GM12878 (cell line): Measurements from ENCODE around the gene SLC35G1. TPM values are rescaled to one million over a fixed set of nuclear protein-coding genes. Genes with fewer than 3 reads are reported as not detected.

Experiments
- ATAC-seq: fragments of 200-7000 bp; cut with Tn5 transposase; 3 replicates; pipeline ENCODE4 v1.9.1; 2020; ENCODE audit warnings: mild to moderate bottlenecking, moderate library complexity
- BruUV-seq: library from RNA; stranded (reverse); fragments of 400-500 nt; replicated peaks from 2 replicates; lab custom pipeline; 2021; lab: Mats Ljungman, UMichigan
- CTCF ChIA-PET: fragments of 300-600 bp; sonication (Branson Sonifier 250); formaldehyde crosslinking; extraction: SDS; loops from one replicate; lab custom pipeline; 2021; ENCODE audit warnings: inconsistent platforms; lab: Yijun Ruan, JAX
- POLR2A ChIA-PET: fragments of 350-600 bp; formaldehyde crosslinking; extraction: SDS; loops from one replicate; lab custom pipeline; 2021; ENCODE audit warnings: inconsistent platforms; lab: Charles Lee
- RAD21 ChIA-PET: fragments of 300-600 bp; sonication (Branson Sonifier 250); formaldehyde crosslinking; loops from one replicate; lab custom pipeline; 2023; ENCODE audit warnings: antibody characterized with exemption; ENCODE audit not compliant: unreplicated experiment; lab: Charles Lee
- SMC1A ChIA-PET: fragments of 300-600 bp; sonication (Branson Sonifier 250); formaldehyde crosslinking; loops from one replicate; lab custom pipeline; 2023; ENCODE audit not compliant: unreplicated experiment, uncharacterized antibody; lab: Charles Lee
- DNase-seq: peaks from one replicate; pipeline ENCODE4 v3.0.0-alpha.2; 2011; ENCODE audit warnings: low read depth, low spot score
- FAIRE-seq: peaks from 3 replicates; lab custom pipeline; 2011; peaks lifted over from hg19 to GRCh38; lab: Jason Lieb, UNC
- H2AFZ ChIP-seq: 2 replicates; pipeline ENCODE4 v1.6.0; 2011; ENCODE audit warnings: low read depth, low read length, control low read depth; ENCODE audit not compliant: control insufficient read depth
- H3K27ac ChIP-seq: 2 replicates; pipeline ENCODE4 v1.5.1; 2011; ENCODE audit warnings: control low read depth; ENCODE audit not compliant: control insufficient read depth, insufficient read depth
- H3K27me3 ChIP-seq, 2 experiments: replicated peaks in 1 of 2; 2 replicates each; pipeline versions ENCODE4 v1.6.0 to v1.6.1; 2011; ENCODE audit warnings: low read length in 1 of 2; ENCODE audit not compliant: control insufficient read depth in 2 of 2, insufficient read depth in 2 of 2
- H3K36me3 ChIP-seq, 2 experiments: 2 replicates each; pipeline ENCODE4 v1.5.1; 2011; ENCODE audit warnings: low read length in 1 of 2; ENCODE audit not compliant: control insufficient read depth in 2 of 2, insufficient read depth in 2 of 2
- H3K4me1 ChIP-seq: 2 replicates; pipeline ENCODE4 v1.6.1; 2011; ENCODE audit warnings: mild to moderate bottlenecking, low read length, moderate library complexity, mixed read lengths; ENCODE audit not compliant: control insufficient read depth, insufficient read depth
- H3K4me2 ChIP-seq: 2 replicates; pipeline ENCODE4 v1.6.0; 2011; ENCODE audit warnings: control low read depth; ENCODE audit not compliant: control insufficient read depth, insufficient read depth
- H3K4me3 ChIP-seq: fragments of 200-600 bp; sonication (generic); 2 replicates; pipeline ENCODE4 v1.5.1; 2016
- H3K79me2 ChIP-seq: 2 replicates; pipeline ENCODE4 v1.6.0; 2011; ENCODE audit warnings: low read length; ENCODE audit not compliant: control insufficient read depth, insufficient read depth
- H3K9ac ChIP-seq: 2 replicates; pipeline ENCODE4 v1.8.0; 2011; ENCODE audit warnings: low read length, control low read depth, mixed read lengths; ENCODE audit not compliant: control insufficient read depth, insufficient read depth
- H3K9me3 ChIP-seq: replicated peaks from 3 replicates; pipeline ENCODE4 v1.5.1; 2011; ENCODE audit warnings: mild to moderate bottlenecking, low read length; ENCODE audit not compliant: control insufficient read depth, insufficient read depth
- H4K20me1 ChIP-seq: 2 replicates; pipeline ENCODE4 v1.6.0; 2011; ENCODE audit not compliant: control insufficient read depth, insufficient read depth
- BACH1 ChIP-seq: fragments of 450-650 bp; IDR thresholded peaks from 2 replicates; pipeline ENCODE4 v1.6.1; 2017; ENCODE audit warnings: mild to moderate bottlenecking, borderline replicate concordance
- CEBPZ ChIP-seq: fragments of 150-350 bp; IDR thresholded peaks from 2 replicates; pipeline ENCODE4 v1.6.1; 2016; ENCODE audit warnings: low read depth, low read length
- EP300 ChIP-seq, 2 experiments: fragments of 150-350 bp in 1 of 2; IDR thresholded peaks; 2 replicates each; pipeline ENCODE4 v1.6.1; 2011 to 2012; ENCODE audit warnings: low read depth in 2 of 2, low read length in 2 of 2, borderline replicate concordance in 1 of 2, improper control_type of control experiment in 1 of 2, inconsistent platforms in 1 of 2; ENCODE audit not compliant: control insufficient read depth in 1 of 2
- EZH2 ChIP-seq: IDR thresholded peaks from 2 replicates; pipeline ENCODE4 v1.6.1; 2012; ENCODE audit warnings: low read depth, mild to moderate bottlenecking, control low read depth, inconsistent platforms, low read length, borderline replicate concordance; ENCODE audit not compliant: control insufficient read depth
- HDAC6 ChIP-seq: fragments of 200-600 bp; sonication (generic); IDR thresholded peaks from one replicate; pipeline ENCODE4 v1.8.0; 2017; ENCODE audit warnings: antibody characterized with exemption; ENCODE audit not compliant: unreplicated experiment
- KAT2A ChIP-seq: conservative IDR thresholded peaks from 2 replicates; pipeline ENCODE4 v1.6.1; 2011; ENCODE audit warnings: low read depth, low read length; ENCODE audit not compliant: control insufficient read depth
- NR2F1 ChIP-seq: fragments of 450-650 bp; conservative IDR thresholded peaks from 2 replicates; pipeline ENCODE4 v1.6.1; 2017; ENCODE audit warnings: mild to moderate bottlenecking
- SKIL ChIP-seq: fragments of 450-650 bp; IDR thresholded peaks from 2 replicates; pipeline ENCODE4 v1.6.1; 2017; ENCODE audit warnings: mild to moderate bottlenecking, low read depth, inconsistent platforms; ENCODE audit not compliant: poor library complexity, severe bottlenecking
- SP1 ChIP-seq: IDR thresholded peaks from one replicate; pipeline ENCODE4 v1.6.1; 2011; ENCODE audit warnings: low read depth, low read length
- STAT3 ChIP-seq: IDR thresholded peaks from 2 replicates; pipeline ENCODE4 v1.6.1; 2011; ENCODE audit warnings: low read depth, low read length, improper control_type of control experiment
- SUPT20H ChIP-seq: IDR thresholded peaks from 2 replicates; pipeline ENCODE4 v1.6.1; 2011; ENCODE audit warnings: low read depth, mild to moderate bottlenecking, low read length, moderate library complexity, borderline replicate concordance; ENCODE audit not compliant: control insufficient read depth
- ZBTB11 ChIP-seq: fragments of 450-650 bp; formaldehyde crosslinking; IDR thresholded peaks from 2 replicates; pipeline ENCODE4 v1.5.0; 2022; ENCODE audit warnings: mild to moderate bottlenecking, missing genetic modification characterization
- ZNF207 ChIP-seq: fragments of 450-650 bp; IDR thresholded peaks from 2 replicates; pipeline ENCODE4 v1.6.1; 2014; ENCODE audit warnings: antibody characterized with exemption, mild to moderate bottlenecking, borderline replicate concordance
- in situ Hi-C: fragments of 300-500 bp; cut with MboI; formaldehyde crosslinking; loops from 9 replicates; pipeline ENCODE4 v1.14.3; 2018; ENCODE audit warnings: mixed read lengths
- intact Hi-C: fragments of 100-400 bp; cut with micrococcal nuclease; formaldehyde crosslinking; loops from one replicate; pipeline ENCODE4 v1.14.2; 2022; ENCODE audit not compliant: unreplicated experiment
- polyA plus RNA-seq, 11 experiments: library from polyadenylated mRNA; depleted of rRNA in 4 of 11; unstranded in 6 of 11; stranded (reverse) in 5 of 11; fragments of >200 nt; fragmentation: Nextera tagmentation in 4 of 11; fragmentation: Illumina TruSeq in 1 of 11; extraction: Ambion mirVana in 4 of 11; extraction: Trizol in 1 of 11; gene quantifications; 1 replicate in 1 of 11; 2 replicates in 10 of 11; pipeline versions ENCODE4 v1.2.1 to v1.2.3, GENCODE V29; 2011 to 2016; ENCODE audit warnings: inconsistent platforms in 2 of 11, missing spikeins in 2 of 11, low read depth in 1 of 11
- total RNA-seq, 4 experiments: library from RNA; depleted of rRNA in 3 of 4; stranded (reverse); fragments of >200 nt in 3 of 4; fragmentation: Illumina TruSeq in 1 of 4; extraction: Trizol in 1 of 4; gene quantifications; 2 replicates each; pipeline versions ENCODE4 v1.2.1 to v1.2.3, GENCODE V29; 2013 to 2021
- TF ChIP-seq, protein P1 (sequence below): IDR thresholded peaks from 2 replicates; pipeline ENCODE4 v1.6.1; 2011; ENCODE audit warnings: low read depth, mild to moderate bottlenecking, low read length, moderate library complexity, borderline replicate concordance; ENCODE audit errors: extremely low read depth

The SLC35G1 gene
- total and polyA plus RNA-seq, 10 of the 15 experiments (the other 5 are each of a cell fraction or from before 2014, with no cell fraction given) = 1.7 to 8.8 (median 6.7) TPM

GRCh38 chr10:93947524-93947923 lies 53.7 kb downstream of the SLC35G1 start:
- BruUV-seq = no TSS peak
- intact Hi-C loops = no loop called here
- DNase-seq (no peak), FAIRE-seq (no peak), ATAC-seq (no peak)
- ChIA-PET CTCF (no interaction called here), SMC1A (no interaction called here), POLR2A (no interaction called here), RAD21 (no interaction called here)
- H2AFZ ChIP-seq = no peak overlapping the region
- no peak overlapping the region for H3K4me3 ChIP-seq
- no peaks in the 10 kb centered on the region for H3K9me3 ChIP-seq
- H3K79me2 ChIP-seq = no peaks in the 10 kb centered on the region
- H3K4me2 ChIP-seq = no peak overlapping the region
- H3K27ac ChIP-seq = no peak overlapping the region
- H3K36me3 ChIP-seq = no peaks in the 10 kb centered on the region
- no peaks in the 10 kb centered on the region for H4K20me1 ChIP-seq
- H3K9ac ChIP-seq = no peak overlapping the region
- H3K27me3 ChIP-seq = no peaks in the 10 kb centered on the region
- no peaks in the 10 kb centered on the region for H3K4me1 ChIP-seq
- in situ Hi-C loops = no loop called here
- TF ChIP-seq BACH1 (no peak), SP1 (no peak), SUPT20H (no peak), EZH2 (no peak), EP300 (IDR thresholded peaks at IDR 0.05; ENCODE audit: borderline replicate concordance in 1 of 2, control insufficient read depth in 1 of 2, low read depth in 2 of 2, low read length in 2 of 2) (no peak), ZNF207 (no peak), KAT2A (no peak), NR2F1 (no peak), ZBTB11 (CRISPR knock-in tag) (no peak), HDAC6 (no peak), SKIL (no peak), STAT3 (no peak), CEBPZ (no peak)
- TF ChIP-seq, protein P1, sequence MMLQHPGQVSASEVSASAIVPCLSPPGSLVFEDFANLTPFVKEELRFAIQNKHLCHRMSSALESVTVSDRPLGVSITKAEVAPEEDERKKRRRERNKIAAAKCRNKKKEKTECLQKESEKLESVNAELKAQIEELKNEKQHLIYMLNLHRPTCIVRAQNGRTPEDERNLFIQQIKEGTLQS = no peak
